WTC11 (cell line): ENCODE measurements around the gene NAV3. TPM values are rescaled to one million over a fixed set of nuclear protein-coding genes. Genes with fewer than 3 reads are reported as not detected.

Source experiments
- ATAC-seq: fragments of 200-7000 bp; cut with Tn5 transposase; 2 replicates; pipeline ENCODE4 v1.10.0; 2021; ENCODE audit warnings: mild to moderate bottlenecking, moderate library complexity
- CTCF ChIA-PET: fragments of 300-600 bp; sonication (Branson Sonifier 250); formaldehyde crosslinking; loops from one replicate; lab custom pipeline; 2021; ENCODE audit warnings: antibody characterized with exemption; lab: Charles Lee
- POLR2A ChIA-PET: fragments of 350-600 bp; sonication (Branson Sonifier 250); formaldehyde crosslinking; loops from one replicate; lab custom pipeline; 2021; ENCODE audit warnings: antibody characterized with exemption; lab: Charles Lee
- DNase-seq: peaks from one replicate; pipeline ENCODE4 v3.0.0; 2021; ENCODE audit warnings: low spot score
- H3K27ac Mint-ChIP-seq: 2 replicates; pipeline ENCODE4 v1.8.0; 2021; ENCODE audit warnings: mixed read lengths
- H3K27me3 Mint-ChIP-seq: 2 replicates; pipeline ENCODE4 v1.8.0; 2021; ENCODE audit warnings: low read depth, mild to moderate bottlenecking, moderate library complexity, mixed read lengths
- H3K36me3 Mint-ChIP-seq: 2 replicates; pipeline ENCODE4 v1.8.0; 2021; ENCODE audit warnings: mixed read lengths
- H3K4me1 Mint-ChIP-seq: 2 replicates; pipeline ENCODE4 v1.8.0; 2022; ENCODE audit warnings: mixed read lengths
- H3K4me3 Mint-ChIP-seq: 2 replicates; pipeline ENCODE4 v1.8.0; 2021; ENCODE audit warnings: mild to moderate bottlenecking, moderate library complexity, mixed read lengths
- H3K9me3 Mint-ChIP-seq: 2 replicates; pipeline ENCODE4 v1.8.0; 2021; ENCODE audit warnings: mixed read lengths
- ATF1 ChIP-seq: sonication (generic); formaldehyde crosslinking; IDR thresholded peaks from 2 replicates; pipeline ENCODE4 v1.8.1; 2023; ENCODE audit warnings: mild to moderate bottlenecking, moderate library complexity, missing genetic modification reagents
- ATF6 ChIP-seq: sonication (generic); formaldehyde crosslinking; IDR thresholded peaks from 2 replicates; pipeline ENCODE4 v1.8.1; 2023; ENCODE audit warnings: mild to moderate bottlenecking, missing genetic modification reagents
- CREM ChIP-seq: sonication (generic); formaldehyde crosslinking; IDR thresholded peaks from 2 replicates; pipeline ENCODE4 v1.8.1; 2022; ENCODE audit warnings: mild to moderate bottlenecking, missing genetic modification reagents, moderate library complexity
- ELF4 ChIP-seq: sonication (generic); formaldehyde crosslinking; IDR thresholded peaks from 2 replicates; pipeline ENCODE4 v1.8.1; 2022; ENCODE audit warnings: low read depth, mild to moderate bottlenecking, moderate library complexity, missing genetic modification reagents
- ERG ChIP-seq: fragments of 250-450 bp; sonication (Bioruptor Pico); IDR thresholded peaks from 2 replicates; pipeline ENCODE4 v1.8.0; 2021; ENCODE audit warnings: mild to moderate bottlenecking
- ETV6 ChIP-seq: sonication (generic); formaldehyde crosslinking; IDR thresholded peaks from 2 replicates; pipeline ENCODE4 v1.8.1; 2022; ENCODE audit warnings: mild to moderate bottlenecking, missing genetic modification reagents
- GRHL2 ChIP-seq: fragments of 250-450 bp; sonication (Bioruptor Pico); IDR thresholded peaks from 2 replicates; pipeline ENCODE4 v1.8.0; 2022; ENCODE audit warnings: mild to moderate bottlenecking, moderate library complexity; ENCODE audit not compliant: insufficient replicate concordance, severe bottlenecking
- GTF2I ChIP-seq: fragments of 250-450 bp; sonication (Bioruptor Pico); conservative IDR thresholded peaks from 2 replicates; pipeline ENCODE4 v1.4.0; 2021; ENCODE audit warnings: mild to moderate bottlenecking
- HMGA2 ChIP-seq: fragments of 250-450 bp; sonication (Bioruptor Pico); IDR thresholded peaks from 2 replicates; pipeline ENCODE4 v1.4.0; 2021; ENCODE audit warnings: mild to moderate bottlenecking, moderate library complexity
- JUN ChIP-seq: sonication (generic); formaldehyde crosslinking; IDR thresholded peaks from 2 replicates; pipeline ENCODE4 v1.8.0; 2023; ENCODE audit warnings: mild to moderate bottlenecking, missing genetic modification reagents
- NFYB ChIP-seq: sonication (generic); formaldehyde crosslinking; conservative IDR thresholded peaks from 2 replicates; pipeline ENCODE4 v1.8.0; 2022; ENCODE audit warnings: low read depth, missing genetic modification reagents
- PREB ChIP-seq: sonication (generic); formaldehyde crosslinking; IDR thresholded peaks from 2 replicates; pipeline ENCODE4 v1.8.1; 2022; ENCODE audit warnings: mild to moderate bottlenecking, missing genetic modification reagents, moderate library complexity, borderline replicate concordance
- RORB ChIP-seq: fragments of 250-450 bp; sonication (Bioruptor Pico); IDR thresholded peaks from 2 replicates; pipeline ENCODE4 v1.9.0; 2021; ENCODE audit warnings: mild to moderate bottlenecking
- SOX15 ChIP-seq: fragments of 250-450 bp; sonication (Bioruptor Pico); IDR thresholded peaks from 2 replicates; pipeline ENCODE4 v1.9.0; 2021; ENCODE audit warnings: mild to moderate bottlenecking
- SP1 ChIP-seq: sonication (generic); formaldehyde crosslinking; conservative IDR thresholded peaks from 2 replicates; pipeline ENCODE4 v1.8.1; 2022; ENCODE audit warnings: missing genetic modification reagents
- USF2 ChIP-seq: sonication (generic); formaldehyde crosslinking; IDR thresholded peaks from 2 replicates; pipeline ENCODE4 v1.8.1; 2023; ENCODE audit warnings: mild to moderate bottlenecking, missing genetic modification reagents, moderate library complexity
- ZNF219 ChIP-seq: sonication (generic); formaldehyde crosslinking; IDR thresholded peaks from 2 replicates; pipeline ENCODE4 v1.8.0; 2023; ENCODE audit warnings: missing genetic modification reagents, mild to moderate bottlenecking, borderline replicate concordance
- ZNF232 ChIP-seq: sonication (generic); formaldehyde crosslinking; IDR thresholded peaks from 2 replicates; pipeline ENCODE4 v1.8.0; 2022; ENCODE audit warnings: mild to moderate bottlenecking, missing genetic modification reagents
- ZNF317 ChIP-seq: sonication (generic); formaldehyde crosslinking; IDR thresholded peaks from 2 replicates; pipeline ENCODE4 v1.8.1; 2023; ENCODE audit warnings: low read depth, mild to moderate bottlenecking, moderate library complexity, missing genetic modification reagents, borderline replicate concordance
- ZNF396 ChIP-seq: fragments of 250-450 bp; sonication (Bioruptor Pico); IDR thresholded peaks from 2 replicates; pipeline ENCODE4 v1.8.0; 2021; ENCODE audit warnings: mild to moderate bottlenecking, moderate library complexity, borderline replicate concordance
- ZNF423 ChIP-seq: fragments of 250-450 bp; sonication (Bioruptor Pico); IDR thresholded peaks from 2 replicates; pipeline ENCODE4 v2.1.2; 2022; ENCODE audit warnings: mild to moderate bottlenecking, moderate library complexity
- total RNA-seq: library from RNA; stranded (reverse); gene quantifications from 3 replicates; pipeline ENCODE4 v1.2.3, GENCODE V29; 2021
- TF ChIP-seq, protein P1 (sequence below): sonication (generic); formaldehyde crosslinking; IDR thresholded peaks from 2 replicates; pipeline ENCODE4 v1.8.0; 2023; ENCODE audit warnings: mild to moderate bottlenecking, missing genetic modification reagents
- TF ChIP-seq, protein P2 (sequence below): sonication (generic); formaldehyde crosslinking; IDR thresholded peaks from 2 replicates; pipeline ENCODE4 v1.8.0; 2022; ENCODE audit warnings: mild to moderate bottlenecking, missing genetic modification reagents

The NAV3 gene
- total RNA-seq, 1 experiment from 2014 or later, result 3.3 TPM

DNA sequence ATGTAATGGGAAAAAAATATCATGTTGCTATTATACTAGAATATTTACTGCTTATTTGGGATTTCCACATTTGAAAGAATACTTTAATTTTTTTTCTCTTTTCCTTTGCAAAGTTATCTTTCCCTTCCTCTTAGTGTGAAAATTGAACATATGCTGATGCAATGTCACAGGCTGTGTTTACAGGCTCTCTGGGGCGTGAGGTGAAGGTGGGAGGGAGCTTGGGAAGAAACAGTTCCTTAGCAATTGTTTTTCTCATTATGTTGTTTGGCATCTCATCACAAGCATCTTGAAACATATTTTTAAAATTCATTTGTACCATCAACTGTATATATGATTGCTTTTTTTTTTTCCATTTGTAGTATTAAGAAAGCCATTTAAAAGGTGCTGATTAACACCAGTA is 47.9 kb upstream of the NAV3 start (continued):
- no peak for TF ChIP-seq ATF6 (CRISPR knock-in tag)
- TF ChIP-seq RORB (CRISPR knock-in tag), result no peak
- TF ChIP-seq USF2 (CRISPR knock-in tag), result no peak
- TF ChIP-seq ETV6 (CRISPR knock-in tag), result no peak
- no peak for TF ChIP-seq JUN (CRISPR knock-in tag)
- no peak for TF ChIP-seq ATF1 (CRISPR knock-in tag)
- TF ChIP-seq ZNF423 (CRISPR knock-in tag), result no peak

GRCh38 chr12:77785211-77785610 is 45.5 kb upstream of the NAV3 start:
- H3K9me3 Mint-ChIP-seq, result no peaks in the 10 kb centered on the region
- H3K4me1 Mint-ChIP-seq, result peaks cover 37% of the 10 kb centered on the region
- DNase-seq, result no peak
- H3K27me3 Mint-ChIP-seq, result peaks cover 6% of the 10 kb centered on the region
- H3K27ac Mint-ChIP-seq, result no peak overlapping the region
- H3K4me3 Mint-ChIP-seq, result no peak overlapping the region
- no peak for ATAC-seq
- TF ChIP-seq GRHL2 (CRISPR knock-in tag), result no peak
- no peak for TF ChIP-seq ZNF317 (CRISPR knock-in tag)
- TF ChIP-seq, protein P1, sequence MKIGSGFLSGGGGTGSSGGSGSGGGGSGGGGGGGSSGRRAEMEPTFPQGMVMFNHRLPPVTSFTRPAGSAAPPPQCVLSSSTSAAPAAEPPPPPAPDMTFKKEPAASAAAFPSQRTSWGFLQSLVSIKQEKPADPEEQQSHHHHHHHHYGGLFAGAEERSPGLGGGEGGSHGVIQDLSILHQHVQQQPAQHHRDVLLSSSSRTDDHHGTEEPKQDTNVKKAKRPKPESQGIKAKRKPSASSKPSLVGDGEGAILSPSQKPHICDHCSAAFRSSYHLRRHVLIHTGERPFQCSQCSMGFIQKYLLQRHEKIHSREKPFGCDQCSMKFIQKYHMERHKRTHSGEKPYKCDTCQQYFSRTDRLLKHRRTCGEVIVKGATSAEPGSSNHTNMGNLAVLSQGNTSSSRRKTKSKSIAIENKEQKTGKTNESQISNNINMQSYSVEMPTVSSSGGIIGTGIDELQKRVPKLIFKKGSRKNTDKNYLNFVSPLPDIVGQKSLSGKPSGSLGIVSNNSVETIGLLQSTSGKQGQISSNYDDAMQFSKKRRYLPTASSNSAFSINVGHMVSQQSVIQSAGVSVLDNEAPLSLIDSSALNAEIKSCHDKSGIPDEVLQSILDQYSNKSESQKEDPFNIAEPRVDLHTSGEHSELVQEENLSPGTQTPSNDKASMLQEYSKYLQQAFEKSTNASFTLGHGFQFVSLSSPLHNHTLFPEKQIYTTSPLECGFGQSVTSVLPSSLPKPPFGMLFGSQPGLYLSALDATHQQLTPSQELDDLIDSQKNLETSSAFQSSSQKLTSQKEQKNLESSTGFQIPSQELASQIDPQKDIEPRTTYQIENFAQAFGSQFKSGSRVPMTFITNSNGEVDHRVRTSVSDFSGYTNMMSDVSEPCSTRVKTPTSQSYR (CRISPR knock-in tag), result no peak
- TF ChIP-seq NFYB (CRISPR knock-in tag), result no peak
- no peak for TF ChIP-seq ELF4
- TF ChIP-seq SOX15 (CRISPR knock-in tag), result no peak
- no peak for TF ChIP-seq ERG (CRISPR knock-in tag)
- TF ChIP-seq ZNF396 (CRISPR knock-in tag), result no peak
- TF ChIP-seq, all 79 proteins: peak for 0
- no peaks in the 10 kb centered on the region for H3K36me3 Mint-ChIP-seq
- ChIA-PET POLR2A (no interaction called here), CTCF (no interaction called here)

DNA sequence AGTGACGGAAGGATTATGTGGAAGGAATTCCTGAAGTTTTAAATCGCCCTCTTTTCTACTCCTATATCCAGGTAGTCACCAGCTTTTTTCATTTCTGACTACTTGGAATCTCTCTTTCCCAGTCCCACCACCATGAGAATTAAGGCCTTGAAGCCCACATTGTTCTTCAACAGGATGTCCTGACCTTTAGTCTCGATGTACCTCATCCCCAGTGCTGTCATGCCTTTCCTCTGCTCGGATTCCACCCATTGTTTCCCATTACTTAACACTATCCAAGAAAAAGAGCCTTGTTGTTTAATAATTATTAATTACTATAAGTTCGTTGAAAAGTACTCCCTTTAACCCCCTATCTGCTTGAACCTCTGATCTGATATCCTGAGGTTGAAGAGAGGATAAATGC is 44.0 kb upstream of the NAV3 start:
- CTCF ChIA-PET, result no interaction called here
- Mint-ChIP-seq H3K27ac (no peak overlapping the region), H3K9me3 (no peaks in the 10 kb centered on the region), H3K27me3 (no peaks in the 10 kb centered on the region; the same call in 1 of the 2 replicates), H3K4me3 (no peak overlapping the region), H3K36me3 (no peaks in the 10 kb centered on the region), H3K4me1 (peaks cover 22% of the 10 kb centered on the region)
- ATAC-seq (no peak), DNase-seq (no peak)
- POLR2A ChIA-PET, result no interaction called here
- TF ChIP-seq HMGA2 (CRISPR knock-in tag) (no peak), CREM (CRISPR knock-in tag) (no peak), PREB (no peak), GTF2I (CRISPR knock-in tag) (no peak), SP1 (CRISPR knock-in tag) (no peak), USF2 (CRISPR knock-in tag) (no peak), ZNF219 (no peak), ZNF232 (CRISPR knock-in tag) (no peak)
- TF ChIP-seq, protein P2, sequence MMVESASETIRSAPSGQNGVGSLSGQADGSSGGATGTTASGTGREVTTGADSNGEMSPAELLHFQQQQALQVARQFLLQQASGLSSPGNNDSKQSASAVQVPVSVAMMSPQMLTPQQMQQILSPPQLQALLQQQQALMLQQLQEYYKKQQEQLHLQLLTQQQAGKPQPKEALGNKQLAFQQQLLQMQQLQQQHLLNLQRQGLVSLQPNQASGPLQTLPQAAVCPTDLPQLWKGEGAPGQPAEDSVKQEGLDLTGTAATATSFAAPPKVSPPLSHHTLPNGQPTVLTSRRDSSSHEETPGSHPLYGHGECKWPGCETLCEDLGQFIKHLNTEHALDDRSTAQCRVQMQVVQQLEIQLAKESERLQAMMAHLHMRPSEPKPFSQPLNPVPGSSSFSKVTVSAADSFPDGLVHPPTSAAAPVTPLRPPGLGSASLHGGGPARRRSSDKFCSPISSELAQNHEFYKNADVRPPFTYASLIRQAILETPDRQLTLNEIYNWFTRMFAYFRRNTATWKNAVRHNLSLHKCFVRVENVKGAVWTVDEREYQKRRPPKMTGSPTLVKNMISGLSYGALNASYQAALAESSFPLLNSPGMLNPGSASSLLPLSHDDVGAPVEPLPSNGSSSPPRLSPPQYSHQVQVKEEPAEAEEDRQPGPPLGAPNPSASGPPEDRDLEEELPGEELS, result no peak
